ELR (cell line): Measurements from ENCODE around the gene ELN.
"Not testable (repeated sequence)": the region's sequence is repeated elsewhere in the genome, so short reads cannot be mapped to it uniquely, and the experiment has no call there.

Experiments
- DNase-seq: peaks from one replicate; pipeline ENCODE4 v3.0.0-alpha.2; 2015; ENCODE audit warnings: low read depth

Gene ELN

DNA sequence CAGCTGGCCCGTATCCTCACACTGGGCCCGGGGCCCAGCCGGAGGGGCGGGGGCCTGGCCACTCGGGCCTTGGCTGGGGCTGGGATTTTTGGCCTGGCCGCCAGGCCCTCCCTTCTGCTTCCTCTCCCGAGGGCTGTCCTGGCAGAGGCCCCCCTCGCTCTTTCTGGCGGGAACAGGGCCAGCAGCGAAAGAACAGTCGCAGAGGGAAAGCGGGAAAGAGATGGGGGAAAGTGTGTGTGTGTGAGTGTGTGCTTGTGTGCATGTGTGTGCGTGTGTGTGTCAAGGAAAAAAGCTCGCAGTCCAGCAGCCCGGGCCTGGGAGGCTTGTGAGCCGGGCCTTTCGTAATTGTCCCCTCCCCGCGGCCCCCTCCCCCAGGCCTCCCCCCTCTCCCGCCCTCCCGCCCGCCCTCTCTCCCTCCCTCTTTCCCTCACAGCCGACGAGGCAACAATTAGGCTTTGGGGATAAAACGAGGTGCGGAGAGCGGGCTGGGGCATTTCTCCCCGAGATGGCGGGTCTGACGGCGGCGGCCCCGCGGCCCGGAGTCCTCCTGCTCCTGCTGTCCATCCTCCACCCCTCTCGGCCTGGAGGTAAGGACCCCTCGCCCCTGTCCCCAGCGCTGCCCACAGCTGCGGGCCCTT is at the start of gene ELN:
TSS of gene ELN (plus strand) at position 491 of the 638 bp plus-strand sequence. CDS start at position 506, 15 bp downstream.
- DNase-seq, result no peak

DNA sequence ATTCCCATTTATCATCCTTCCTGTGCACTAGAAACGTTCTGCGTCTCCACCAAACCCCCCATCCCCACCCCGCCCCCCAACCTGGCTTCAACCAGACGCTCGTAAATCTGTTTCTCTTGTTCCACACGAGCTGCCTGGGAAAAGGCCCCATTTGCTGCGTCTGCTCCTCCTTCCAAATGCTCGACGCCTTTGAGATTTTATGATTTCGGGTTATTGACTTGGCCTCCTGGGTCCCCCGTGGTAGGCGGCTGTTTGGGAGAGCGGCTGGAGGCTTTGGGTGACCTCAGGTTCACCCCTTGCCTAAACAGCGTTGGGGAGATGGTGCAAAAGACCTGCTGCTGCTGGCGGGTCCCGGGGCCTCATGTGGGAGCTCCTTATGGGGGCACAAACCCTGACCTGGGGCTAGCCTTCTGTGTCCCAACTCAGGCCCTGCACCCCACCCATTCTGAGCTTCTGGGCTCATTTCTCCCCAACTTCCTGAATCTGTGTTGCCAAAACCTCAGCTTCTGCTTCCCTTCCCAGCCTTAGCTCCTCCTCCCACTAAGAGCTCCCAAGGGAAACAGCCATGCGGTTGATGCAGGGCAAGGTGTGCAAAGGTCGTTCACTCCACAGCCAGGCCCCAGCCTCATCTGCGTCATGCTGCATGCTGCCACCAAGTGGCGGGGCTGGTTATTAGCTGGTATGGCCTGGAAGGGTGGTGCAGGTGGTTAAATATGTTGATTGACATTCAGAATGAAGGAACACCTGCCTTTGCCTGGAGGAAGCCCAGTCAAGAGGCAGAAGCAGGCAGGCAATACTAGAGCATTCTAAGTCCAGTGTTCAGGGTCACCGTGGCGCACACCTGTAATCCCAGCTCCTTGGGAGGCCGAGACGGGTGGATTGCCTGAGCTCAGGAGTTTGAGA is 49.1 kb upstream of the ELN start:
- DNase-seq, result peak; percentile 29

- DNase-seq, result not testable (repeated sequence)
These were observed 48.3 kb upstream of the ELN start for GRCh38 chr7:73979656-73980055.

GRCh38 chr7:73980206-73980605 is 47.8 kb upstream of the ELN start:
- no peak for DNase-seq

DNA sequence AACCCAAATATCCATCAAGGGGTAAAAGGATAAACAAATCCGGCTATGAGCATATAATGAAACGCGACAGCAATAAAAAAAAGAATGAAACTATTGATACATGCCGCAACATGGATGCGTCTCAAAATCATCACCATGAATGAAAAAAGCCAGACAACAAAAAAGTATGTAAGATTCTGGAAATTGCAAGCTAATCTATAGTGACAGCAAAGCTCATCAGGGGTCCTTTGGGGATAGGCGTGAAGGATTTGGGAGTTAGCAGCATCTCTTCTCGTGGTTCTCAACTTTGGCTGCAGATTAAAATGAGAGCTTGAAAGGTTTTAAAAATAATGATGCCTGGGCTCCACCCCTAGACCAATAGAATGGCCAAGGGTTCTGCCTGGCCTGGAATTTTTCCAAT is 46.0 kb upstream of the ELN start:
- no peak for DNase-seq

GRCh38 chr7:73983437-73984164 is 44.4 kb upstream of the ELN start:
- DNase-seq, result no peak

DNA sequence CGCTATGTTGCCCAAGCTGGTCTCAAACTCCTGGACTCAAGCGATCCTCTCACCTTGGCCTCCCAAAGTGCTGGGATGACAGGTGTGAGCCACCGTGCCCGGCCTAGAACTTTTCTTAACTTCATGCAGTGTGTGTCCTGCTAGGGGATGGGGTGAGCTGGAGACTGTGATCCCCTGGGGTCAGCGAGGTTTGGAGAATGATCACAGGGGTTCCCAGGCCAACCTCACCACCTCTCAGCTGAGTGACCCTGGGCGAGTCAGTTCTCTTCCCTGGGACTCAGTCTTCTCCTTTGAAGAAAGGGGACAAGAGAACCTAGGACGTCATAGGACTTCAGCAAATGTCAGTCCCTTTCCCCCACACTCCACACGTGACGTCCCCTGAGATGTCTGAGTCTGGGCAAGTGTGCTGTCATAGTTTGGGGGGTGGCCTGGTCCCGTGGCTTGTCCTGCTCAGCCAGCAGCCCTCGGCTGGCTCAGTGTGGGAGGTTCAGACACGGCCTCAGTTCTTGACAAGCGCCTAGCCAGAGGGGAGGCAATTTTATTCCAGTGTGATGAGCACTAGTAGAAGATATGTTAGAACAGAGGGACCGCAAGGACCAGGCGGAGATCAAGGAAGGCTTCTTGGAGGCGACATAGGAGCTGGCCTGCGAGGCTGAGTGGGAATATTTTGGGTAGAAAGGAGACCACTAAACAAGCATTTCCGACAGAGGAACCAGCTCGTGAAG is 43.3 kb upstream of the ELN start:
- no peak for DNase-seq

- no peak for DNase-seq
These were observed 42.2 kb upstream of the ELN start for GRCh38 chr7:73985737-73986141.

GRCh38 chr7:73986158-73986631 is 41.8 kb upstream of the ELN start:
- DNase-seq, result no peak

DNA sequence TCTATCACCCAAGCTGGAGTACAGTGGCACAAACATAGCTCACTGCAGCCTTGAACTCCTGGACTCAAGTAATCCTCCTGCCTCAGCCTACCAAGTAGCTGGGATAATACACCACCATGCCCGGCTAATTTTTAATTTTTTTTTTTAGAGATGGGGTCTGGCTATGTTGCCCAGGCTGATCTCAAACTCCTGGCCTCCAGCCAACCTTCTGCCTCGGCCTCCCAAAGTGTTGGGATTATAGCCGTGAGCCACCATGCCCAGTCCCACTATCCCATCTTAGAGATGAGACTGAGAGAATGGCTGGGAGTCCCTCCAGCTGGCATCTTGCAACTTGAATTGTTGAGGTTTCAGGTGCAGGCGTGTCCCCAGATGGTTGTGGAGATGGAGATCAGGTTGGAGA is 40.7 kb upstream of the ELN start:
- no peak for DNase-seq

DNA sequence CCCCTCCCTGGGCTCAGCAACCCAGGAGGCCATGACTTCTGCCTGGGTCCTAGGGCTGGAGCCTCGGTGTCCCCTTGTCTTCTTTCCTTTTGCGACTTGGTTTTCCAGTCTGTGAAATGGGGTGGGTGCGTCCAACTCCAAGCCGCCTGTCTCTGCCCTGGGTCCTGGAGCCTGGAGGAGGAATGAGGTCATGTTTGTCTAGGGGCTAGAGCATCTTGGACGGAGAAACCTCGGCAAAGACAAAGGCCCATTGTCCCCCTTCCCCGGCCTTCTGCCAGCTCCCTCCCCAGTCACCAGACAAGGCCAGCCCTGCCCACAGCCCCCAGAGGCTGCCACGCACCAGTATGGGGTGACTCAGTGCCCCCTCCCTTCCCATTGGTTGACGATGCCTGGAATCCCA is 39.8 kb upstream of the ELN start:
- DNase-seq, result peak; percentile 20

GRCh38 chr7:73991522-73992100 is 36.4 kb upstream of the ELN start:
- DNase-seq, result no peak

- DNase-seq, result no peak
These were observed 35.8 kb upstream of the ELN start for GRCh38 chr7:73992101-73992562.

- DNase-seq, result no peak
These were observed 34.0 kb upstream of the ELN start for GRCh38 chr7:73994023-73994422.

GRCh38 chr7:73994761-73995160 is 33.2 kb upstream of the ELN start:
- no peak for DNase-seq

DNA sequence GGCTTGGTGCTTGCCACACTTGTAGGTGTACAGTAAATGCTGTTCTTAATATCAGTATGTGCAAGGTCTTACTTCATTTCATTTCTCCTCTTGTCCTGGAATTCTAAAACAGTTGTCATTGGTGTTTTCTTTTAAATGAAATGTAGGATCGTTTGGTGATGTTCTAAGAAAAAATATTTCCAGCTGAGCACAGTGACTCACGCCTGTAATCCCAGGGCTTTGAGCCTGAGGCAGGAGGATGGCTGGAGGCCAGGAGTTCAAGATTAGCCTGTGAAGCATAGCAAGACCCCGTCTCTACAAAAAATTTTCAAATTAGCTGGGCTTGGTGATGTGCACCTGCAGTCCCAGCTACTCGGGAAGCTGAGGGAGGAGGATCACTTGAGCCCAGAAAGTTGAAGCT is 32.6 kb upstream of the ELN start:
- DNase-seq, result peak; percentile 43

DNA sequence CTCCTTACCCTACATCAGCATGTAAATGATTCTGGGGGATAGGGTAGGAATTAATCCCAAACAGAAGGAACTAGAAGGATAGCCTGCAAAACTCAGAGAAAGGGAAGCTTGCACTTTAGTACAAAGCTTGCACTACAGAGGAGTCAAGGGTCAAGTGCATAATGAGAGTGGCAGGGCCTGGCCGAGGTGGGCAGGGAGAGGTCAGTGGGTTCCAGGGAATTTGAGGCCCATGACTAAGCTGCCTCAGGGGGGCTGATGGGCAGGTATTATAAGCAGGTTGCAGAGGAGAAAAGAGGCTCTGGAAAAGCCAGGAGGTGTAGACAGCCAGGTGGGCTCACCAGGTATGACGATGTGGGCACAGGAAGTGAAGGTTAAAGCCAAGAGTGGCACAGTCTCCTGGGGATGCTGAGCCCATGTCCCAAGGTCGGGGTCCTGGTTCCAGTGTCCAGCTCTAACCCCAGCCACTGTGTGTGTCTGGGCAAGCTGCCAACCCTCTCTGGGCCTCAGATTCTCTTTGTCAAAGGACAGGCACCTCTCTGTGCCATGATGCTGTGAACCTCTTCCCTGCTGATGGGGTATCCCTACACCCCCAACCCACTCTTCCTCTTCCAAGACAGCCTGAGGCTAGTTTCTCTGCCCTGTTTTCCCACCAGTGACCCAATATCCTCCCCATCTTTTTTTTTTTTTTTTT is 32.0 kb upstream of the ELN start:
- DNase-seq, result no peak

- no peak for DNase-seq
These were observed 30.9 kb upstream of the ELN start for GRCh38 chr7:73997056-73997455.

GRCh38 chr7:73999664-74000435 is 28.1 kb upstream of the ELN start:
- DNase-seq, result no peak
